ENCODE measurements around the gene S1PR3. TPM values are rescaled to one million over a fixed set of nuclear protein-coding genes. Genes with fewer than 3 reads are reported as not detected.
A peak's percentile ranks its signal among the peaks of the same experiment; 100 is the strongest.

Gene S1PR3
- total and polyA plus RNA-seq, 4 donors, result 1.4 to 4.5 (median 2.9) TPM

DNA sequence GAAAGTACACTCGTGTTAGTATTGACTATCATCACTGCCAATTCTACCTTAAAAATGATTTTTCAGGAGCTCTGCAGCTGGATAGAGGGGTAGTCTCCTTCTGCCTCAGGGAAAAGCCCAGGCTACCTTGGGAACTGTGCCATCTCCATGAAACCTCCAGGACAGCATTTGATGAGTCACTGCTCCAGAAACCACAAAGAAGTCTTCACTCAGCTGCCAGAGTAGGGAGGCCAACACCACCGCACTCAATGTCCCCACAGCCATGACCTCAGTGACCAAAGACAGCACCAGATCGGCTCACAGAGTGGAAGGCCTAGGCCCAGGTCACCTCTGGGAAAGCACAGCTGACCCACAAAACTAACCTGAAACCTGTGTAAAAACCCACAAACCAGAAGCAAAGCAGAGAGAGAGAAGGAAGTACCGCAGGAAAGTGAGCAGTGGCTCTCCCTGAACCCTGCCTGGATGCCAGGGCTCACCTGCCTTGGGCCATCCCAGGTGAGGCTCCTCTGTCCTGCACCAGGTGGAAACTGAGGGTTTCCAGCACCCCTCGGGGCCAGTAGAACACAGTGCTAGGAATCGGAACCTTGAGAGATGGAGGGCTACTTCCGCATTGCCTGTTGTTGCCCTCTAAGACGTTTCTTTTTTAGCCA, 30.0 kb downstream of the S1PR3 start:
- TF ChIP-seq EGR1 (IDR thresholded peaks at IDR 0.05; ENCODE audit: low read depth in 2 of 2) (no peak), NR2F2 (IDR thresholded peaks at IDR 0.05) (peak; percentile 38)
- Histone ChIP-seq H3K36me3 (ENCODE audit: control insufficient read depth in 4 of 4, insufficient read depth in 3 of 4, low read depth in 1 of 4, low read length in 3 of 4) (no peaks in the 10 kb centered on the region), H3K27ac (ENCODE audit: low read depth in 1 of 2, low read length in 2 of 2) (peak overlapping the region in 1 of 2 donors; percentile 8), H3K4me1 (ENCODE audit: control insufficient read depth in 4 of 4, insufficient read depth in 4 of 4, low read length in 3 of 4) (no peaks in the 10 kb centered on the region), H3K27me3 (ENCODE audit: control insufficient read depth in 4 of 4, insufficient read depth in 4 of 4, low read length in 3 of 4) (no peaks in the 10 kb centered on the region), H3K9ac (ENCODE audit: low read depth in 1 of 2, low read length in 2 of 2) (no peak overlapping the region), H3K9me3 (ENCODE audit: control insufficient read depth in 4 of 4, low read length in 3 of 4) (no peaks in the 10 kb centered on the region), H3K4me3 (ENCODE audit: low read depth in 1 of 3, low read length in 3 of 3) (no peak overlapping the region)
- 80% methylated on average over 8 of the region's 8 CpGs for WGBS
- DNase-seq (ENCODE audit: low spot score), result no peak

DNA sequence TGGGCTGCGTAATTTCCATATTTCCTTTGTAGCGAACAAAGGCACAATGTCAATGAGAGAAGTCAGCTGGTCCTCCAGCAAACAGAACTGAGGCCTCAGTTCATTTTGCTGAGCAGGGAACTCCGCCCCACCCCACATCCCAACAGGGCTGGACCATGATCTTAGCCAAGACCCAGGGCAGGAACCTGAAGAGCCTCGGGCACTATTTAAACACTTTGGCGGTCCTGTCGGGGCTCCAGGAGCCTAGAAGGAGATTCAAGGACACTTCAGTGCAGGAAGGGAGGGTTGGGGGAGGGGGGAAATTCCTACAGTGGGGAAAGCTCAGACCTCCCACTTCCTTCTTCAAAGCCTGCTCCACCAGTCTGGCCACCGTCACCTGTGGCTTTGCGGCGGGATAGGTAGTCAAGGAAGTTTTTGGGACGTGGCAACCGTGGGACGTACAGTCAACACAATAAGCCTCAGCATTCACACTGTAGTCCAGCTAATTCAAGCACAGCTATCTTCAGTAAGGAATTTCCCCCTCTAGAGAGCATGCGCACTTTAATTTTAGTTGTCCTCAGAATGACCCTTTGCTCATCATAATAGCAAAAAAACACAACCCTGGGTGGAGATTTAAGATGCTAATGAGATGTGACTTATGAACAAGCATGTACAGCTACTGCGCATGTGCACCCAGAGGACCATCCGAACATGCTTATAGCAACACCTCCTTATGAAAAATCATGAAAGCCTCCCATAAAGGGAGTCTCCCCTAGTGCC, 30.9 kb downstream of the S1PR3 start:
- Histone ChIP-seq H3K9me3 (ENCODE audit: control insufficient read depth in 4 of 4, low read length in 3 of 4) (no peaks in the 10 kb centered on the region), H3K4me3 (ENCODE audit: low read depth in 1 of 3, low read length in 3 of 3) (no peak overlapping the region), H3K27me3 (ENCODE audit: control insufficient read depth in 4 of 4, insufficient read depth in 4 of 4, low read length in 3 of 4) (no peaks in the 10 kb centered on the region), H3K4me1 (ENCODE audit: control insufficient read depth in 4 of 4, insufficient read depth in 4 of 4, low read length in 3 of 4) (no peaks in the 10 kb centered on the region), H3K27ac (ENCODE audit: low read depth in 1 of 2, low read length in 2 of 2) (peak overlapping the region in 1 of 2 donors; percentile 28), H3K36me3 (ENCODE audit: control insufficient read depth in 4 of 4, insufficient read depth in 3 of 4, low read depth in 1 of 4, low read length in 3 of 4) (no peaks in the 10 kb centered on the region), H3K9ac (ENCODE audit: low read depth in 1 of 2, low read length in 2 of 2) (no peak overlapping the region)
- DNase-seq (ENCODE audit: low spot score), result no peak
- TF ChIP-seq ZBTB33 (IDR thresholded peaks at IDR 0.05) (no peak), HNF4G (IDR thresholded peaks at IDR 0.05) (no peak), NR2F2 (IDR thresholded peaks at IDR 0.05) (no peak), ATF3 (IDR thresholded peaks at IDR 0.05) (no peak), YY1 (IDR thresholded peaks at IDR 0.05) (no peak), EGR1 (IDR thresholded peaks at IDR 0.05; ENCODE audit: low read depth in 2 of 2) (no peak), RXRA (IDR thresholded peaks at IDR 0.05) (no peak), HNF4A (conservative IDR thresholded peaks at IDR 0.05) (no peak), GABPA (IDR thresholded peaks at IDR 0.05 in 1 of 2, conservative IDR thresholded peaks at IDR 0.05 in 1 of 2) (no peak), TAF1 (conservative IDR thresholded peaks at IDR 0.05) (no peak), FOXA2 (IDR thresholded peaks at IDR 0.05) (no peak), SP1 (IDR thresholded peaks at IDR 0.05) (no peak), REST (IDR thresholded peaks at IDR 0.05) (no peak), RAD21 (IDR thresholded peaks at IDR 0.05) (no peak)
- TF ChIP-seq, protein P1, sequence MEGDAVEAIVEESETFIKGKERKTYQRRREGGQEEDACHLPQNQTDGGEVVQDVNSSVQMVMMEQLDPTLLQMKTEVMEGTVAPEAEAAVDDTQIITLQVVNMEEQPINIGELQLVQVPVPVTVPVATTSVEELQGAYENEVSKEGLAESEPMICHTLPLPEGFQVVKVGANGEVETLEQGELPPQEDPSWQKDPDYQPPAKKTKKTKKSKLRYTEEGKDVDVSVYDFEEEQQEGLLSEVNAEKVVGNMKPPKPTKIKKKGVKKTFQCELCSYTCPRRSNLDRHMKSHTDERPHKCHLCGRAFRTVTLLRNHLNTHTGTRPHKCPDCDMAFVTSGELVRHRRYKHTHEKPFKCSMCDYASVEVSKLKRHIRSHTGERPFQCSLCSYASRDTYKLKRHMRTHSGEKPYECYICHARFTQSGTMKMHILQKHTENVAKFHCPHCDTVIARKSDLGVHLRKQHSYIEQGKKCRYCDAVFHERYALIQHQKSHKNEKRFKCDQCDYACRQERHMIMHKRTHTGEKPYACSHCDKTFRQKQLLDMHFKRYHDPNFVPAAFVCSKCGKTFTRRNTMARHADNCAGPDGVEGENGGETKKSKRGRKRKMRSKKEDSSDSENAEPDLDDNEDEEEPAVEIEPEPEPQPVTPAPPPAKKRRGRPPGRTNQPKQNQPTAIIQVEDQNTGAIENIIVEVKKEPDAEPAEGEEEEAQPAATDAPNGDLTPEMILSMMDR (IDR thresholded peaks at IDR 0.05; ENCODE audit: low read depth, low read length, missing input control), result no peak
- TF ChIP-seq, protein P2, sequence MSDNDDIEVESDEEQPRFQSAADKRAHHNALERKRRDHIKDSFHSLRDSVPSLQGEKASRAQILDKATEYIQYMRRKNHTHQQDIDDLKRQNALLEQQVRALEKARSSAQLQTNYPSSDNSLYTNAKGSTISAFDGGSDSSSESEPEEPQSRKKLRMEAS (IDR thresholded peaks at IDR 0.05), result no peak
- WGBS, result 71% methylated on average over 15 of the region's 15 CpGs
